PC-9 (cell line): ENCODE results near the gene RNF20. TPM values are rescaled to one million over a fixed set of nuclear protein-coding genes. Genes with fewer than 3 reads are reported as not detected.

ENCODE experiments used
- BruUV-seq: library from RNA; stranded (reverse); fragments of 400-500 nt; replicated peaks from 2 replicates; lab custom pipeline; 2021; lab: Mats Ljungman, UMichigan
- CTCF ChIA-PET: fragments of 300-600 bp; sonication (Branson Sonifier 250); formaldehyde crosslinking; loops from one replicate; lab custom pipeline; 2022; ENCODE audit warnings: antibody characterized with exemption; lab: Charles Lee
- POLR2A ChIA-PET: fragments of 300-600 bp; sonication (Branson Sonifier 250); formaldehyde crosslinking; loops from one replicate; lab custom pipeline; 2022; ENCODE audit warnings: antibody characterized with exemption; ENCODE audit not compliant: unreplicated experiment; lab: Charles Lee
- DNase-seq, 2 experiments: peaks; one replicate each; pipeline versions ENCODE4 v3.0.0 to v3.0.0-alpha.2; 2015 to 2022; ENCODE audit warnings: mixed read lengths in 1 of 2
- H2AFZ ChIP-seq: fragments of 200-600 bp; sonication (generic); 2 replicates; pipeline ENCODE4 v1.8.1; 2017; ENCODE audit warnings: antibody characterized with exemption
- H3F3A ChIP-seq: fragments of 200-600 bp; sonication (generic); 2 replicates; pipeline ENCODE4 v1.8.1; 2017; ENCODE audit warnings: antibody characterized with exemption, mild to moderate bottlenecking, low read depth; ENCODE audit not compliant: insufficient read depth
- H3K27ac ChIP-seq: fragments of 200-600 bp; sonication (generic); 2 replicates; pipeline ENCODE4 v1.6.1; 2016; ENCODE audit warnings: mixed run types
- H3K27me3 ChIP-seq: fragments of 200-600 bp; sonication (generic); 2 replicates; pipeline ENCODE4 v1.6.1; 2016; ENCODE audit warnings: low read depth, mixed run types; ENCODE audit not compliant: insufficient read depth
- H3K36me3 ChIP-seq: fragments of 200-600 bp; sonication (generic); 2 replicates; pipeline ENCODE4 v1.6.1; 2016; ENCODE audit warnings: low read depth, mixed run types
- H3K4me1 ChIP-seq: fragments of 200-600 bp; sonication (generic); replicated peaks from 2 replicates; pipeline ENCODE4 v1.6.1; 2016; ENCODE audit warnings: mixed run types; ENCODE audit not compliant: insufficient read depth
- H3K4me2 ChIP-seq: fragments of 200-600 bp; sonication (generic); 2 replicates; pipeline ENCODE4 v1.6.1; 2017; ENCODE audit warnings: mixed run types
- H3K4me3 ChIP-seq: fragments of 200-600 bp; sonication (generic); 2 replicates; pipeline ENCODE4 v1.6.1; 2016; ENCODE audit warnings: mixed run types
- H3K79me2 ChIP-seq: fragments of 200-600 bp; sonication (generic); 2 replicates; pipeline ENCODE4 v1.6.1; 2017; ENCODE audit warnings: low read depth, mixed run types
- H3K9me2 ChIP-seq: fragments of 200-600 bp; sonication (generic); 2 replicates; pipeline ENCODE4 v1.8.1; 2017; ENCODE audit warnings: mild to moderate bottlenecking; ENCODE audit not compliant: insufficient read depth
- H3K9me3 ChIP-seq: fragments of 200-600 bp; sonication (generic); 2 replicates; pipeline ENCODE4 v1.8.1; 2016; ENCODE audit warnings: low read depth; ENCODE audit not compliant: insufficient read depth
- H4K20me1 ChIP-seq: fragments of 200-600 bp; sonication (generic); 2 replicates; pipeline ENCODE4 v1.8.1; 2017; ENCODE audit not compliant: insufficient read depth
- CTCF ChIP-seq: fragments of 200-600 bp; sonication (generic); conservative IDR thresholded peaks from 2 replicates; pipeline ENCODE4 v1.6.1; 2017; ENCODE audit warnings: mixed run types, antibody characterized with exemption, mild to moderate bottlenecking, moderate library complexity
- EZH2 ChIP-seq: fragments of 200-600 bp; sonication (generic); IDR thresholded peaks from 2 replicates; pipeline ENCODE4 v1.8.0; 2017; ENCODE audit warnings: antibody characterized with exemption, low read depth
- intact Hi-C: fragments of 100-400 bp; cut with micrococcal nuclease; formaldehyde crosslinking; loops from one replicate; pipeline ENCODE4 v1.10.0; 2022; ENCODE audit not compliant: unreplicated experiment
- total RNA-seq: library from RNA; stranded (reverse); gene quantifications from 2 replicates; pipeline ENCODE4 v1.2.3, GENCODE V29; 2021

Gene RNF20
- total RNA-seq, 1 experiment from 2014 or later: 55.8 TPM

- no peaks in the 10 kb centered on the region for H3K4me1 ChIP-seq
- H3K36me3 ChIP-seq: no peaks in the 10 kb centered on the region
- no peaks in the 10 kb centered on the region for H3K79me2 ChIP-seq
- TF ChIP-seq CTCF: no peak
- intact Hi-C loops: no loop called here
- H3K27ac ChIP-seq: no peak overlapping the region
- DNase-seq: no peak
- no TSS peak for BruUV-seq
- H3K27me3 ChIP-seq: no peaks in the 10 kb centered on the region
- H4K20me1 ChIP-seq: no peaks in the 10 kb centered on the region
- H3K4me2 ChIP-seq: no peak overlapping the region
- H3F3A ChIP-seq: 0 out of 2 replicates have a peak, but pooled peaks cover 7% of the 10 kb centered on the region
- H3K9me3 ChIP-seq: no peaks in the 10 kb centered on the region
- CTCF ChIA-PET: no interaction called here
- no peak overlapping the region for H2AFZ ChIP-seq
- POLR2A ChIA-PET: interaction anchor here (0.6 kb wide), 1 partner anchor 17 kb away, joined by 6 read pairs; no protein-coding TSS in a partner anchor
- no peak overlapping the region for H3K4me3 ChIP-seq
- H3K9me2 ChIP-seq: no peaks in the 10 kb centered on the region
These were observed 37.8 kb upstream of the RNF20 start for GRCh38 chr9:101495810-101496209.

GRCh38 chr9:101498323-101498722 is 35.3 kb upstream of the RNF20 start:
- no peaks in the 10 kb centered on the region for H3K36me3 ChIP-seq
- 0 out of 2 replicates have a peak, but pooled peaks cover 7% of the 10 kb centered on the region for H3F3A ChIP-seq
- H3K4me2 ChIP-seq: no peak overlapping the region
- POLR2A ChIA-PET: interaction anchor here (0.7 kb wide), 1 partner anchor 99 kb away, joined by 3 read pairs; no protein-coding TSS in a partner anchor
- no peaks in the 10 kb centered on the region for H4K20me1 ChIP-seq
- no peaks in the 10 kb centered on the region for H3K9me2 ChIP-seq
- no peak for DNase-seq
- CTCF ChIA-PET: no interaction called here
- no peaks in the 10 kb centered on the region for H3K79me2 ChIP-seq
- H3K27me3 ChIP-seq: no peaks in the 10 kb centered on the region
- BruUV-seq: no TSS peak
- no peak overlapping the region for H3K4me3 ChIP-seq
- no peak overlapping the region for H2AFZ ChIP-seq
- no peaks in the 10 kb centered on the region for H3K4me1 ChIP-seq
- TF ChIP-seq CTCF: no peak
- TF ChIP-seq EZH2: no peak
- intact Hi-C loops: no loop called here
- no peak overlapping the region for H3K27ac ChIP-seq
- no peaks in the 10 kb centered on the region for H3K9me3 ChIP-seq

GRCh38 chr9:101504188-101504587 is 29.5 kb upstream of the RNF20 start:
- Histone ChIP-seq H3F3A (no peaks in the 10 kb centered on the region), H3K9me2 (no peaks in the 10 kb centered on the region), H4K20me1 (no peaks in the 10 kb centered on the region), H3K27ac (no peak overlapping the region), H3K27me3 (no peaks in the 10 kb centered on the region), H3K4me1 (no peaks in the 10 kb centered on the region), H3K36me3 (no peaks in the 10 kb centered on the region), H3K4me3 (no peak overlapping the region), H3K9me3 (no peaks in the 10 kb centered on the region), H3K79me2 (no peaks in the 10 kb centered on the region), H2AFZ (no peak overlapping the region), H3K4me2 (no peak overlapping the region)
- no peak for TF ChIP-seq EZH2
- no peak for TF ChIP-seq CTCF
- no peak for DNase-seq
- ChIA-PET CTCF (no interaction called here), POLR2A (no interaction called here)
- no TSS peak for BruUV-seq
- intact Hi-C loops: no loop called here
